Brain microvascular endothelial cell (primary cell): ENCODE measurements around the gene ATP7B.

Source experiments
- DNase-seq: peaks from one replicate; pipeline ENCODE4 v3.0.0-alpha.2; 2020
- H3K27ac ChIP-seq: fragments of 250-450 bp; sonication (Bioruptor Pico); 2 replicates; pipeline ENCODE4 v1.5.1; 2020; ENCODE audit warnings: mild to moderate bottlenecking, moderate library complexity
- H3K27me3 ChIP-seq: fragments of 250-450 bp; sonication (Bioruptor Pico); replicated peaks from 2 replicates; pipeline ENCODE4 v1.5.1; 2020; ENCODE audit warnings: mild to moderate bottlenecking
- H3K36me3 ChIP-seq: fragments of 250-450 bp; sonication (Bioruptor Pico); replicated peaks from 2 replicates; pipeline ENCODE4 v1.5.1; 2020; ENCODE audit warnings: mild to moderate bottlenecking
- H3K4me3 ChIP-seq: 2 replicates; pipeline ENCODE4 v1.5.1; 2011; ENCODE audit warnings: low read depth, mild to moderate bottlenecking, control low read depth, low read length, moderate library complexity
- CTCF ChIP-seq: IDR thresholded peaks from 2 replicates; pipeline ENCODE4 v1.5.1; 2011; ENCODE audit warnings: low read depth, mild to moderate bottlenecking, moderate library complexity, low read length, control low read depth, inconsistent platforms; ENCODE audit errors: missing control alignments
- in situ Hi-C: cut with HindIII; loops from 2 replicates; pipeline ENCODE4 v1.10.0; 2017; ENCODE audit warnings: low sequenced_read_pairs, low pct_ligation_motif_present

Gene ATP7B

GRCh38 chr13:51955816-51956603, 55.2 kb downstream of the ATP7B start:
- no peak for TF ChIP-seq CTCF
- no peaks in the 10 kb centered on the region for H3K36me3 ChIP-seq
- in situ Hi-C loops: no loop called here
- no peak overlapping the region for H3K27ac ChIP-seq
- H3K4me3 ChIP-seq: no peak overlapping the region
- H3K27me3 ChIP-seq: no peaks in the 10 kb centered on the region
- DNase-seq: no peak

GRCh38 chr13:51955281-51955771, 55.9 kb downstream of the ATP7B start:
- Histone ChIP-seq H3K36me3 (no peaks in the 10 kb centered on the region), H3K4me3 (no peak overlapping the region), H3K27ac (no peak overlapping the region), H3K27me3 (no peaks in the 10 kb centered on the region)
- TF ChIP-seq CTCF: no peak
- in situ Hi-C loops: no loop called here
- DNase-seq: no peak

GRCh38 chr13:51953347-51954195, 57.7 kb downstream of the ATP7B start:
- Histone ChIP-seq H3K36me3 (no peaks in the 10 kb centered on the region), H3K27ac (no peak overlapping the region), H3K27me3 (no peaks in the 10 kb centered on the region), H3K4me3 (no peak overlapping the region)
- TF ChIP-seq CTCF: no peak
- in situ Hi-C loops: no loop called here
- DNase-seq: no peak

GRCh38 chr13:51950722-51951121, 60.5 kb downstream of the ATP7B start:
- Histone ChIP-seq H3K27ac (no peak overlapping the region), H3K27me3 (no peaks in the 10 kb centered on the region), H3K4me3 (no peak overlapping the region), H3K36me3 (no peaks in the 10 kb centered on the region)
- no peak for TF ChIP-seq CTCF
- DNase-seq: no peak
- in situ Hi-C loops: no loop called here

GRCh38 chr13:51946163-51946669, 65.0 kb downstream of the ATP7B start:
- Histone ChIP-seq H3K27ac (no peak overlapping the region), H3K27me3 (no peaks in the 10 kb centered on the region), H3K36me3 (no peaks in the 10 kb centered on the region), H3K4me3 (no peak overlapping the region)
- TF ChIP-seq CTCF: no peak
- in situ Hi-C loops: no loop called here
- no peak for DNase-seq
